Gastrocnemius medialis (tissue), 4 donors: Measurements from ENCODE around the gene MLANA. TPM values are rescaled to one million over a fixed set of nuclear protein-coding genes. Genes with fewer than 3 reads are reported as not detected.

Experiments
- ATAC-seq, 2 donors: fragments of 150-250 bp; one replicate each; pipeline ENCODE4 v1.9.1; 2016
- DNase-seq, 2 donors: peaks; one replicate each; pipeline ENCODE4 v3.0.0-alpha.2; 2019
- H3K27ac ChIP-seq, 4 donors: fragments of 200-600 bp; sonication (generic); 1 replicate in 1 of 4; 2 replicates in 3 of 4; pipeline ENCODE4 v1.5.1; 2016 to 2018; ENCODE audit warnings: mild to moderate bottlenecking in 2 of 4, moderate library complexity in 1 of 4
- H3K27me3 ChIP-seq, 3 donors: fragments of 200-600 bp; sonication (generic) in 2 of 3; 1 replicate in 1 of 3; 2 replicates in 2 of 3; pipeline versions ENCODE4 v1.5.1 to v1.6.0; 2016 to 2019; ENCODE audit warnings: mild to moderate bottlenecking in 1 of 3, moderate library complexity in 1 of 3
- H3K36me3 ChIP-seq, 2 donors: fragments of 200-600 bp; sonication (generic) in 1 of 2; one replicate each; pipeline ENCODE4 v1.5.1; 2017 to 2018
- H3K4me1 ChIP-seq, 2 donors: fragments of 200-600 bp; sonication (generic) in 1 of 2; one replicate each; pipeline ENCODE4 v1.5.1; 2016 to 2017; ENCODE audit warnings: mild to moderate bottlenecking in 2 of 2
- H3K4me3 ChIP-seq, 4 donors: fragments of 200-600 bp; sonication (generic) in 3 of 4; 1 replicate in 1 of 4; 2 replicates in 3 of 4; pipeline ENCODE4 v1.5.1; 2016 to 2019; ENCODE audit warnings: mild to moderate bottlenecking in 2 of 4
- H3K9me3 ChIP-seq, 3 donors: fragments of 200-600 bp; sonication (generic) in 2 of 3; 1 replicate in 1 of 3; 2 replicates in 2 of 3; pipeline ENCODE4 v1.5.1; 2016 to 2019
- POLR2A ChIP-seq, 2 donors: fragments of 450-650 bp; IDR thresholded peaks; one replicate each; pipeline ENCODE4 v1.6.1; 2017; ENCODE audit warnings: antibody characterized with exemption in 2 of 2, mild to moderate bottlenecking in 2 of 2, moderate library complexity in 2 of 2
- in situ Hi-C, 4 donors: fragments of 200-750 bp; cut with MboI; loops; one replicate each; pipeline versions ENCODE4 v1.15.0 to v1.8.0; 2017; ENCODE audit warnings: low sequenced_read_pairs in 4 of 4
- intact Hi-C: fragments of 100-400 bp; cut with DNase I; formaldehyde crosslinking; loops from one replicate; pipeline ENCODE4 v1.15.1; 2023; ENCODE audit warnings: low total_unique reads
- total RNA-seq, 4 donors: library from RNA; depleted of rRNA; stranded (reverse); fragments of >200 nt; gene quantifications; one replicate each; pipeline versions ENCODE4 v1.1.0 to v1.2.3, GENCODE V29; 2016
- TF ChIP-seq, protein P1 (sequence below), 5 experiments: fragments of 450-650 bp in 3 of 5; fragments of 200-600 bp in 2 of 5; sonication (generic) in 2 of 5; IDR thresholded peaks in 4 of 5; conservative IDR thresholded peaks in 1 of 5; 1 replicate in 4 of 5; 2 replicates in 1 of 5; pipeline ENCODE4 v1.5.1; 2016 to 2019; ENCODE audit warnings: antibody characterized with exemption in 5 of 5, mild to moderate bottlenecking in 3 of 5, moderate library complexity in 3 of 5

The MLANA gene
- total RNA-seq, 4 donors from 2014 or later = not detected

DNA sequence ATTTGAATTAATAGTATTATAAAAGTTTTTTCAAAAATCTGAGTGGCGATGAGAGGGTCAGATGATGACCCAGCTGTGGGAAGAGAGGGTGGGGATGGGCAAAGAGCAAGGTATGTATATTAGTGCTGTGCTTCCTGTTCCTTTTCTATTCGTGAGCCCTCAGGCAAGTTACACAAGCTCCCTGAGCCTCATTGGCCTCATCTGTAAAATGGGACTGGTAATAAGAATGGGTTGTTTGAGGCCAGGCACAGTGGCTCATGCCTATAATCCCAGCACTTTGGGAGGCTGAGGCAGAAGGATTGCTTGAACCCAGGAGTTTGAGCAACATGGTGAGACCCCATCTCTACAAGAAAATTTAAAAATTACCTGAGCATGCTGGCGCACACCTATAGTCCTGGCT is 24.0 kb upstream of the MLANA start:
- peaks cover 0 to 12% of the 10 kb centered on the region in 2 donors for H3K36me3 ChIP-seq
- TF ChIP-seq, protein P1, sequence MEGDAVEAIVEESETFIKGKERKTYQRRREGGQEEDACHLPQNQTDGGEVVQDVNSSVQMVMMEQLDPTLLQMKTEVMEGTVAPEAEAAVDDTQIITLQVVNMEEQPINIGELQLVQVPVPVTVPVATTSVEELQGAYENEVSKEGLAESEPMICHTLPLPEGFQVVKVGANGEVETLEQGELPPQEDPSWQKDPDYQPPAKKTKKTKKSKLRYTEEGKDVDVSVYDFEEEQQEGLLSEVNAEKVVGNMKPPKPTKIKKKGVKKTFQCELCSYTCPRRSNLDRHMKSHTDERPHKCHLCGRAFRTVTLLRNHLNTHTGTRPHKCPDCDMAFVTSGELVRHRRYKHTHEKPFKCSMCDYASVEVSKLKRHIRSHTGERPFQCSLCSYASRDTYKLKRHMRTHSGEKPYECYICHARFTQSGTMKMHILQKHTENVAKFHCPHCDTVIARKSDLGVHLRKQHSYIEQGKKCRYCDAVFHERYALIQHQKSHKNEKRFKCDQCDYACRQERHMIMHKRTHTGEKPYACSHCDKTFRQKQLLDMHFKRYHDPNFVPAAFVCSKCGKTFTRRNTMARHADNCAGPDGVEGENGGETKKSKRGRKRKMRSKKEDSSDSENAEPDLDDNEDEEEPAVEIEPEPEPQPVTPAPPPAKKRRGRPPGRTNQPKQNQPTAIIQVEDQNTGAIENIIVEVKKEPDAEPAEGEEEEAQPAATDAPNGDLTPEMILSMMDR (IDR thresholded peaks at IDR 0.05 in 4 of 5, conservative IDR thresholded peaks at IDR 0.05 in 1 of 5) = no peak
- TF ChIP-seq POLR2A (IDR thresholded peaks at IDR 0.05) = no peak
- no peak for ATAC-seq
- no peaks in the 10 kb centered on the region for H3K4me1 ChIP-seq
- DNase-seq = no peak
- H3K27ac ChIP-seq = no peak overlapping the region
- no peaks in the 10 kb centered on the region for H3K27me3 ChIP-seq
- intact Hi-C loops (no loop called here), in situ Hi-C loops (no loop called here)
- H3K9me3 ChIP-seq = no peaks in the 10 kb centered on the region
- H3K4me3 ChIP-seq = no peak overlapping the region

DNA sequence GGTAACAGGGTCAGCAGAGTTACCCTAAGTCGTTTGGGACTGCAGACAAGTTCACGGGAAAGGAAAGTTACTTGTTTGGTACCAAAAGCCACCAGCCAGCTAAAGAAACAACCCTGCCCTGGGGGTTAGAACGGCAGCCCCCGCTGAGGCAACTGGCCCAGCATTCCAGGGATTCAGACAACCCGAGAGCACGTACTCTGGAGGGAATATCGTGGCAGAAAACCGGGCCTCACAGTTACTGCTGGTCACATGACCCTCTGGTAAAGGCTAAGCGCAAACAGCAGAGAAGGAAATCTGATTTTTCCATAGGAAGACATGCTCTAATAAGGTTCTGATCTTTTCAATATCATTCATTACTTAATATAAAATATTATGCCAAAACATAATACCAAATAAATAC is 22.5 kb upstream of the MLANA start:
- H3K9me3 ChIP-seq = no peaks in the 10 kb centered on the region
- H3K4me1 ChIP-seq = no peaks in the 10 kb centered on the region
- intact Hi-C loops (no loop called here), in situ Hi-C loops (no loop called here)
- peaks cover 0 to 12% of the 10 kb centered on the region in 2 donors for H3K36me3 ChIP-seq
- DNase-seq (no peak), ATAC-seq (no peak)
- no peak overlapping the region for H3K4me3 ChIP-seq
- TF ChIP-seq POLR2A (IDR thresholded peaks at IDR 0.05) = no peak
- TF ChIP-seq, protein P1 (IDR thresholded peaks at IDR 0.05 in 4 of 5, conservative IDR thresholded peaks at IDR 0.05 in 1 of 5) = no peak
- no peaks in the 10 kb centered on the region for H3K27me3 ChIP-seq
- H3K27ac ChIP-seq = no peak overlapping the region

DNA sequence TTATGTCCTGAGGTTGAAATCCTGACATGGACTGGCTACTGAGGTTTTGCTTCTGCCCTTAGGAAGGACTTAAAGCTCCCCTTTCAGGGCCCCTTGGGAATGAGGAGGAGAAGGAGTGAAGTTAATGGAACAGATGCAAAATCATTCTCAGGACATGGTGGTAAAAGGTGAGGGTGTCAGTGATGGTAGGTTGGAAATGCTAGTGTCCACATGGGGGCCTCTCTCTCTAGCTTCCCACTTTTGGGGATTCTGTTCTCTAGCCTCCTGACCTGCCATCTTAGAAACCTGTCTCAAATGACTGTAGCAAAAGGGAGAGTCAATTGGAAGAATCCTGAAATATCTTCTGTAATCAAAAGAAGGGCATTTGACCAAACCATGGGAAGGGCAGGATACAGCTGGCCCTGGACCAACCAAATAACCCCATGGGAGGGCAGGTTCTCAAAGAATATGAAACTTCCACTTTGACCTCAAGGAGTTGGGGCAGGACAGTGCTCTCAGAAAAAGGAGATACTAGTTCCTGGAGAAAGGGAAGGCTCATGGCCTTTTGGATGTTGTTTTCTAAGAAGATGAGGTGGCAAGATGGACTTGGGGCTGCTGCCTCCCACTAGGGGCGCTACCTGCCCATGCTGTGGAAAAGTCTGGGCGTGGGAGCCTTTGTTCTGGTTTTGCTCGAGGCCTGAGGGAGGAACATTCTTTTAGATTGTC is 21.2 kb upstream of the MLANA start:
- in situ Hi-C loops = no loop called here
- ATAC-seq (no peak), DNase-seq (no peak)
- no peak overlapping the region for H3K27ac ChIP-seq
- TF ChIP-seq, protein P1 (IDR thresholded peaks at IDR 0.05 in 4 of 5, conservative IDR thresholded peaks at IDR 0.05 in 1 of 5) = no peak
- TF ChIP-seq POLR2A (IDR thresholded peaks at IDR 0.05) = no peak
- no peak overlapping the region for H3K4me3 ChIP-seq
- no peaks in the 10 kb centered on the region for H3K4me1 ChIP-seq
- intact Hi-C loops = no loop called here
- peaks cover 0 to 12% of the 10 kb centered on the region in 2 donors for H3K36me3 ChIP-seq
- no peaks in the 10 kb centered on the region for H3K27me3 ChIP-seq
- H3K9me3 ChIP-seq = no peaks in the 10 kb centered on the region

DNA sequence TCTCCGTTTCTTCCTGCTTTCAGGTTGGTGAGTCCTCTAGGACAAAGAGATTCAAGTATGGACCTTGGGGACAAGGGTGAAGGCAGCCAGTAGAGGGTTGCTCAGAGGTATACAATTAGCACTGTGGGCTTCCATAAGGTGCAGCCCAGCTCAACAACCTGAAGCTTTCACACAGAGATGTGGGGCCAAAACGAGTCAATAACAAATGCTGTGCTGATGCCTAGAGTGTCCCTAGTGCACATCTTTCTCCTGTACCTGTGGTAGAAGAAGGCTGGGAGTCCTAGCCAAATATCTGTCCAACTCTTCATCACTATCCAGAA is 20.7 kb upstream of the MLANA start:
- Histone ChIP-seq H3K4me1 (no peaks in the 10 kb centered on the region), H3K4me3 (no peak overlapping the region), H3K27ac (no peak overlapping the region), H3K36me3 (peaks cover 0 to 12% of the 10 kb centered on the region in 2 donors), H3K27me3 (no peaks in the 10 kb centered on the region), H3K9me3 (no peaks in the 10 kb centered on the region)
- in situ Hi-C loops = no loop called here
- no peak for DNase-seq
- no peak for TF ChIP-seq POLR2A (IDR thresholded peaks at IDR 0.05)
- TF ChIP-seq, protein P1 (IDR thresholded peaks at IDR 0.05 in 4 of 5, conservative IDR thresholded peaks at IDR 0.05 in 1 of 5) = no peak
- intact Hi-C loops = no loop called here
- no peak for ATAC-seq

DNA sequence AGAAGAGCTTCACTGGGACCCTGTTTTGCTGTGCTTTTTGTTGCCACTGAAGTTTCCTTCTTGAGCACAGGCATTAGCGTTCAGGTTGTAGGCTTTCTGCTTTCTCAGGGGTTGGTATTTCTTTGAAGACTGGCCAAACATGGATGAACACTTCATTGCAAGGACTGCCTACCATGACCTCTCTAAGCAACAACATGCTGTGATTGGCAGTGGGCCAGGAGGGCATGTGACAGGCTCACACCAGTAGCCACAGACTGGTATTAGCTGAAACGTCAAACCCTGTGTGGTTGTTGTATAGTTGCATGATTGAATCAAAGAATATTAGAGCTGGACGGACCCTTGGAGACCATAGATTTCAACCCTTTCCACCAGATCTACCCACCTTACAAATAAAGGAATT is 20.0 kb upstream of the MLANA start:
- TF ChIP-seq, protein P1 (IDR thresholded peaks at IDR 0.05 in 4 of 5, conservative IDR thresholded peaks at IDR 0.05 in 1 of 5) = no peak
- no peak for TF ChIP-seq POLR2A (IDR thresholded peaks at IDR 0.05)
- DNase-seq (no peak), ATAC-seq (no peak)
- Histone ChIP-seq H3K9me3 (no peaks in the 10 kb centered on the region), H3K4me3 (no peak overlapping the region), H3K4me1 (no peaks in the 10 kb centered on the region), H3K27ac (no peak overlapping the region), H3K27me3 (no peaks in the 10 kb centered on the region), H3K36me3 (peaks cover 0 to 12% of the 10 kb centered on the region in 2 donors)
- in situ Hi-C loops (no loop called here), intact Hi-C loops (no loop called here)
